Omental fat pad (tissue), 4 donors: ENCODE results near the gene SHFL. TPM values are rescaled to one million over a fixed set of nuclear protein-coding genes. Genes with fewer than 3 reads are reported as not detected.

ENCODE experiments used
- ATAC-seq: fragments of 150-250 bp; one replicate; pipeline ENCODE4 v1.9.1; 2016; ENCODE audit warnings: mild to moderate bottlenecking, moderate library complexity; ENCODE audit not compliant: low FRiP score
- DNase-seq: peaks from one replicate; pipeline ENCODE4 v3.0.0-alpha.2; 2019; ENCODE audit warnings: low spot score
- total RNA-seq, 4 donors: library from RNA; depleted of rRNA; stranded (reverse); fragments of >200 nt; gene quantifications; one replicate each; pipeline ENCODE4 v1.1.0, GENCODE V29; 2016
- TF ChIP-seq, protein P1 (sequence below), 3 donors: fragments of 450-650 bp; IDR thresholded peaks; one replicate each; pipeline ENCODE4 v1.5.1; 2016 to 2017; ENCODE audit warnings: antibody characterized with exemption in 3 of 3, mild to moderate bottlenecking in 3 of 3, moderate library complexity in 2 of 3

Gene SHFL
- total RNA-seq, 4 donors from 2014 or later = 20.7 to 36.7 (median 27.7) TPM

DNA sequence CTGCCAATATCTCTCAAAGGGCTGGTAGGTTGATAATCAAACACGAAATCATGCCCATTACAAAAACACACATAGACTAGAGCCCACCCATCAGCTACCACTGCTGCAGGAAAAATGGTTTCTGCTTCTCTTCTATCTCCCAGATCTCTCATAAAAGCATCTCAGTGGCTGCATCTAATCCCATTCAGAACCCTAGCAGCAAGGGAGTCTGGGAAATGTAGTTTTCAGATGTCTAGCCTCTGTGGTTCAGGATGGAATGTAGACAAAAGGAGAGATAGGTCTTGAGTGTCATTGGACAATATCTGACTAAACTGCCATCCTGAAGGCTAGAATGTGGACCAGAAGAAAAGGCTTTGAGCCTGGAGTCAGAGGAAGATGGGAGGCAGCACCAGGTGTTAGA is 40.7 kb upstream of the SHFL start:
- no peak for DNase-seq
- TF ChIP-seq, protein P1, sequence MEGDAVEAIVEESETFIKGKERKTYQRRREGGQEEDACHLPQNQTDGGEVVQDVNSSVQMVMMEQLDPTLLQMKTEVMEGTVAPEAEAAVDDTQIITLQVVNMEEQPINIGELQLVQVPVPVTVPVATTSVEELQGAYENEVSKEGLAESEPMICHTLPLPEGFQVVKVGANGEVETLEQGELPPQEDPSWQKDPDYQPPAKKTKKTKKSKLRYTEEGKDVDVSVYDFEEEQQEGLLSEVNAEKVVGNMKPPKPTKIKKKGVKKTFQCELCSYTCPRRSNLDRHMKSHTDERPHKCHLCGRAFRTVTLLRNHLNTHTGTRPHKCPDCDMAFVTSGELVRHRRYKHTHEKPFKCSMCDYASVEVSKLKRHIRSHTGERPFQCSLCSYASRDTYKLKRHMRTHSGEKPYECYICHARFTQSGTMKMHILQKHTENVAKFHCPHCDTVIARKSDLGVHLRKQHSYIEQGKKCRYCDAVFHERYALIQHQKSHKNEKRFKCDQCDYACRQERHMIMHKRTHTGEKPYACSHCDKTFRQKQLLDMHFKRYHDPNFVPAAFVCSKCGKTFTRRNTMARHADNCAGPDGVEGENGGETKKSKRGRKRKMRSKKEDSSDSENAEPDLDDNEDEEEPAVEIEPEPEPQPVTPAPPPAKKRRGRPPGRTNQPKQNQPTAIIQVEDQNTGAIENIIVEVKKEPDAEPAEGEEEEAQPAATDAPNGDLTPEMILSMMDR (IDR thresholded peaks at IDR 0.05) = no peak
- ATAC-seq = no peak

DNA sequence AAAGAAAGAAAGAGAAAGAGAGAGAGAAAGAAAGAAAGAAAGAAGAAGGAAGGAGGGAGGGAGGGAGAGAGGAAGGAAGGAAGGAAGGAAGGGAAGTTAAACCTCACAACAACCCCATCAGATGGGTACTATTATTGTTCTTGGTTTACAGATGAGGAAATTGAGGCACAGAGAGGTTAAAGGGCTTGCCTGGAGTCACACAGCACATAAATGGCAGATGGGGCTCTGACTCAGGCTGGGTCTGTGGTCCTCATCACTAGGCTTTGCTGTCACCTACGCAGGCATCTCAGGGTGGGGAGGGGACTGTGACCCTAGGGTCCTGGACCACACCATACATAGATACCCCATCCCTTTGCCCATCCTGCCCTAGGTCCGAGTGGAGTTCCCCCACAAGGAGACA is 36.5 kb upstream of the SHFL start:
- ATAC-seq = no peak
- TF ChIP-seq, protein P1 (IDR thresholded peaks at IDR 0.05) = no peak
- no peak for DNase-seq

DNA sequence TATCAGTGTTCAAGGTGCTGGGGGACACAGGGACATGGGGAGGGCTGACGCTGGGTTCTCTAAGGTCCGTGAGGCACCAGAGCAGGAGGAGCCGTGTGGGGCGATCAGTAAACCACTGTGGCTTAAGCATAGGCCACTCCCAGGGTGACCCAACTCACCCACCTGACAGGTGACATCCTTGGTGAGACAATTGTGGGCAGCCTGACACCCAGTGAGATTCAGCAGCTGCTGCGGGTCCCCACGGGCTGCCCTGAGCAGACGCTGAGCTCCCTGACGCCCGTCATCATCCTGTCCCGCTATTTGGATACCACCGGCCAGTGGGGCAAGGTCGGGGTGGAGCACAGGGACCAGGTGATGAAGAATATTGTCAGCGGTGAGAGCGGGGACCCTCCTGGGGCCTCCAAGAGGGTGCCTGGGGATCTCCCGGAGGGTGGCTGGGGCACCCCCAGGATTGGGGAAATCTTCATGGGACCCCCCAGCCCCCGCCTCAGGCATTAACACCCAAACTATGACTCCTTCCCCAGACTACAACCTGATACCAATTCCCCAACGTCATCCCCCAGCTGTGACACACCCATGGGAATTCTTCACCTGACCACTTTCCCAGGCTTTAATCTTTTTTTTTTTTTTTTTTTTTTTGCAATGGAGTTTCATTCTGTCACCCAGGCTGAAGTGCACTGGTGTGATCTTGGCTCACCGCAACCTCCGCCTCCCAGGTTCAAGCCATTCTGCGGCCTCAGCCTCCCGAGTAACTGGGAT is 33.3 kb upstream of the SHFL start:
- no peak for ATAC-seq
- TF ChIP-seq, protein P1 (IDR thresholded peaks at IDR 0.05) = no peak
- DNase-seq = no peak

DNA sequence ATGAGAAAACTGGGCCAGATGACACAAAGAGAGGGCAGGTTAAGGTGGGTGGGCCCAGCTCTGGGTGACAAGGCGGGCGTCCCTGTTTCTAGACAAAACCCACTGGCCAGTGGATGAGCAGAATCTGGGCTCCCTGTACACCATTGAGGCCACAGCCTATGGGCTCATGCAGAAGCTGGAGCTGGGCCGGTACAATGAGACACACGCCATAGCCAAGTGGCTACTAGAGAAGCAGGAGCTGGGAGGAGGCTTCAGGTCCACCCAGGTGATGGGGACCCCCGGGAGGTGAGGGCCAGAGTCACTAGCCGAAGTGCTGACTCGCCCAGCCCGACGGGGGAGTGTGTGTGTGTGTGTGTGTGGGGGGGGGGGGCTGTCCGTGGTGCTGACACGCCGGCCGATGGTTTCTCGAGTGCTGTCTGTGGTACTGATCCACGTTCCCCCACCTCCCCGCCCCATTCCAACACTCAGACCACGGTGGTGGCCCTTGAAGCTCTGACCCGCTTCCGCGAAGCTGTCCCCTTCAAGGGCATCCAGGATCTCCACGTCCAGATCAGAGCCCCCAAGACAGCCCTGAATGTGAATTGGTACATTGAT is 24.3 kb upstream of the SHFL start:
- no peak for DNase-seq
- TF ChIP-seq, protein P1 (IDR thresholded peaks at IDR 0.05) = no peak

DNA sequence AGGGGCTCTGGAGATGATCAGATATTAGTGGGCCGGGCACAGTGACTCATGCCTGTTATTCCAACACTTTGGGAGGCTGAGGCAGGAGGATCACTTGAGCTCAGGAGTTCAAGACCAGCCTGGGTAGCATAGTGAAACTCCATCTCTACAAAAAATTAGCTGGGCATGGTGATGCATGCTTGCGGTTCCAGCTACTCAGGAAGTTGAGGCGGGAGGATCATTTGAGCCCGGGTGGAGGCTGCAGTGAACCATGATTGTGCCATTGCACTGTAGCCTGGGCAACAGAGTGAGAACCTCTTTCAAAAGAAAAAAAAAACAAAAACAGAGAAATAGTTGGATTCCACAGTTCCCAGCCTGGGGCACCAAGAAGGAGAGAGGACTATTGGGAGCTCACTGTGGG is 17.9 kb upstream of the SHFL start:
- ATAC-seq (no peak), DNase-seq (no peak)
- TF ChIP-seq, protein P1 (IDR thresholded peaks at IDR 0.05) = no peak

More for the DNA sequence above, 24.3 kb upstream of the SHFL start:
- ATAC-seq = no peak

DNA sequence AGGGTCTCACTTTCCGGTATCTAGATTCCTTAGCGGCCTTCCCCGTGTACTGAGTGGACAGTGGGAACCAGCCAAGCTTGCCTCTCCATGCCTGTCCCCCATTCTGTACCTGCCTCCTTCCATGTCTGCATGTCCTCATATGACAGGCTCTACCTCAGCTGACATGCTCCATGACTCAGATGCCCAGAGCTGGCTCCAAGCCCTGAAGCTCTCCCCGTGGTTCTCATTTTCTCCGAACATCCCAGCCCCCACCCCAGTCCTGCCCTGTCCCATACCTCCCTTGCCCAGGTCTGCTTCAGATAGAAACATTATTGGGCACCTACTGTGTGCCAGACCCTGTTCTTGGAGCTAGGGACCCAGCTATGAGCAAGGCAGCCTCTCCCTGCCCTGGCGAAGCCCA is 17.1 kb upstream of the SHFL start:
- ATAC-seq (no peak), DNase-seq (no peak)
- TF ChIP-seq, protein P1 (IDR thresholded peaks at IDR 0.05) = no peak
